Stomach (tissue), 9 donors: ENCODE results near the gene VSNL1. TPM values are rescaled to one million over a fixed set of nuclear protein-coding genes. Genes with fewer than 3 reads are reported as not detected.

Source experiments
- DNase-seq, 2 donors: peaks; one replicate each; pipeline versions ENCODE4 v3.0.0 to v3.0.0-alpha.2; 2013 to 2019
- H3K27ac ChIP-seq, 5 donors: fragments of 200-600 bp in 4 of 5; sonication (generic) in 4 of 5; one replicate each; pipeline ENCODE4 v1.5.1; 2013 to 2019; ENCODE audit warnings: mild to moderate bottlenecking in 1 of 5, moderate library complexity in 1 of 5
- H3K27me3 ChIP-seq, 3 donors: fragments of 200-600 bp; sonication (generic); one replicate each; pipeline ENCODE4 v1.5.1; 2017 to 2019; ENCODE audit warnings: mixed run types in 1 of 3
- H3K36me3 ChIP-seq, 4 donors: fragments of 200-600 bp; sonication (generic); 1 replicate in 3 of 4; 2 replicates in 1 of 4; pipeline ENCODE4 v1.5.1; 2016 to 2019
- H3K4me1 ChIP-seq, 4 donors: fragments of 200-600 bp; sonication (generic); one replicate each; pipeline ENCODE4 v1.5.1; 2016 to 2019
- H3K4me3 ChIP-seq, 4 donors: fragments of 200-600 bp; sonication (generic) in 3 of 4; one replicate each; pipeline ENCODE4 v1.5.1; 2016 to 2019; ENCODE audit warnings: mild to moderate bottlenecking in 1 of 4
- H3K9me3 ChIP-seq, 4 donors: fragments of 200-600 bp; sonication (generic); one replicate each; pipeline ENCODE4 v1.5.1; 2016 to 2019
- EP300 ChIP-seq: sonication (generic); formaldehyde crosslinking; IDR thresholded peaks from one replicate; pipeline ENCODE4 v1.6.1; 2017; ENCODE audit warnings: antibody characterized with exemption
- POLR2A ChIP-seq, 4 donors: fragments of 450-650 bp; IDR thresholded peaks; one replicate each; pipeline ENCODE4 v1.6.1; 2016; ENCODE audit warnings: antibody characterized with exemption in 4 of 4, control low read depth in 2 of 4, mild to moderate bottlenecking in 1 of 4, moderate library complexity in 1 of 4
- POLR2AphosphoS5 ChIP-seq, 3 donors: sonication (generic); formaldehyde crosslinking; IDR thresholded peaks; one replicate each; pipeline ENCODE4 v1.6.1; 2016; ENCODE audit warnings: antibody characterized with exemption in 3 of 3
- WGBS, 5 donors: extraction: QIAGEN DNeasy Blood & Tissue Kit in 3 of 5; methylation state at CpG; one replicate each; pipeline versions ENCODE4 v1.1.5 to v1.1.7; 2013 to 2018; 5-methylcytosine and 5-hydroxymethylcytosine counted together
- intact Hi-C: fragments of 100-400 bp; cut with DNase I; formaldehyde crosslinking; loops from one replicate; pipeline ENCODE4 v1.15.1; 2023; ENCODE audit warnings: low total_unique reads
- polyA plus RNA-seq, 3 donors: library from polyadenylated mRNA; stranded (reverse); fragments of 200-250 nt; gene quantifications; one replicate each; pipeline ENCODE4 v1.2.3, GENCODE V29; 2013
- total RNA-seq, 5 donors: library from RNA; depleted of rRNA; stranded (reverse); fragments of >200 nt; gene quantifications; one replicate each; pipeline versions ENCODE4 v1.1.0 to v1.2.3, GENCODE V29; 2014 to 2016
- TF ChIP-seq, protein P1 (sequence below), 7 experiments: fragments of 450-650 bp in 4 of 7; fragments of 200-600 bp in 3 of 7; sonication (generic) in 3 of 7; IDR thresholded peaks; one replicate each; pipeline ENCODE4 v1.5.1; 2016 to 2019; ENCODE audit warnings: antibody characterized with exemption in 7 of 7, control low read depth in 2 of 7, mild to moderate bottlenecking in 1 of 7
- donor health status: healthy with polysubstance abuse.
- donor health status: Bipolar disorder and iron deficiency.
- donor health status: healthy.

The VSNL1 gene
- total and polyA plus RNA-seq, 8 donors = 0.44 to 21.9 (median 11.0) TPM; not detected in 4

DNA sequence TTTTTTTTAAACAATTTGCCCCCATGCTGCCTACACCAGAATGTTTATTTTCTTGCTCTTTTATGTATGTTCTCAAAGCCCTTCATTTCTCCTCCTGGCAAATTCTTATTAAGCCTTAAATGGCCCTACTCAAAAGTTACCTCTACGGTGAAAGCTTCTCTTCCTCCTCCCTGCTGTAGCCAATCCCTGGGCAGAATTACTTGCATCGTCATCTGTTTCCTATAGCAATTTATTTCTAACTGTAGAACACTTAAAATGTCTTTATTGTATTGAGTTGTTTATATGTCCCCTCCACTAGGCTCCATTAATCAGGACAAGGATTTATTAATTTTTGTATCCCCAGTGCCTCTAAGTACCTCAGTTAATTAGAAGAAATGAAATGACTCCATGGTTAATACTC lies 19.7 kb upstream of the VSNL1 start:
- intact Hi-C loops = no loop called here
- DNase-seq = no peak
- H3K27me3 ChIP-seq = peaks cover 0 to 9% (median 4%) of the 10 kb centered on the region in 3 donors
- no peak for TF ChIP-seq EP300
- TF ChIP-seq, protein P1, sequence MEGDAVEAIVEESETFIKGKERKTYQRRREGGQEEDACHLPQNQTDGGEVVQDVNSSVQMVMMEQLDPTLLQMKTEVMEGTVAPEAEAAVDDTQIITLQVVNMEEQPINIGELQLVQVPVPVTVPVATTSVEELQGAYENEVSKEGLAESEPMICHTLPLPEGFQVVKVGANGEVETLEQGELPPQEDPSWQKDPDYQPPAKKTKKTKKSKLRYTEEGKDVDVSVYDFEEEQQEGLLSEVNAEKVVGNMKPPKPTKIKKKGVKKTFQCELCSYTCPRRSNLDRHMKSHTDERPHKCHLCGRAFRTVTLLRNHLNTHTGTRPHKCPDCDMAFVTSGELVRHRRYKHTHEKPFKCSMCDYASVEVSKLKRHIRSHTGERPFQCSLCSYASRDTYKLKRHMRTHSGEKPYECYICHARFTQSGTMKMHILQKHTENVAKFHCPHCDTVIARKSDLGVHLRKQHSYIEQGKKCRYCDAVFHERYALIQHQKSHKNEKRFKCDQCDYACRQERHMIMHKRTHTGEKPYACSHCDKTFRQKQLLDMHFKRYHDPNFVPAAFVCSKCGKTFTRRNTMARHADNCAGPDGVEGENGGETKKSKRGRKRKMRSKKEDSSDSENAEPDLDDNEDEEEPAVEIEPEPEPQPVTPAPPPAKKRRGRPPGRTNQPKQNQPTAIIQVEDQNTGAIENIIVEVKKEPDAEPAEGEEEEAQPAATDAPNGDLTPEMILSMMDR (IDR thresholded peaks at IDR 0.05) = no peak
- no peak for TF ChIP-seq POLR2AphosphoS5 (IDR thresholded peaks at IDR 0.05)
- TF ChIP-seq POLR2A (IDR thresholded peaks at IDR 0.05) = no peak
- WGBS, 5 donors = 47 to 63% (median 59%) methylated on average over 2 of the region's 2 CpGs
- H3K36me3 ChIP-seq = no peaks in the 10 kb centered on the region
- peaks cover 5 to 20% (median 12%) of the 10 kb centered on the region in 4 donors for H3K4me1 ChIP-seq
- no peak overlapping the region for H3K27ac ChIP-seq
- no peak overlapping the region for H3K4me3 ChIP-seq
- no peaks in the 10 kb centered on the region for H3K9me3 ChIP-seq

DNA sequence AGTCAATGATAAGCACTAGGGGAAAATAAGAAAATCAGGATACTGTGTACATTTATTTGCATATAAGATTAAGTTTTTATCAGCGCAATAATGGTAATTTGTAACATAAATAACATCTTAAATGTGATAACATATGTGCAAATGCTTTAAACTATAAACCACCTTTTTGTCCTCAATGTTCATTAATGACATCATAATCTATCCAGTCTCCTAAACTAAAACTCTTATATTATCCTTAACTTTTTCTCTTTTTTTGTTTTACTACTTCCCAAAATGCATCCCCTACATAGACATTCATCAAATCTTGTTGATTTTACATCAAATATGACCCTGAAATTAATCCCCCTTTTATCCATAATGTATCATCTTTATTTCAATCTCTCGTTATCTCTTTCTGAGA lies 18.9 kb upstream of the VSNL1 start:
- 83 to 87% (median 86%) methylated on average over 2 of the region's 2 CpGs for WGBS, 5 donors
- no peaks in the 10 kb centered on the region for H3K9me3 ChIP-seq
- no peak for TF ChIP-seq POLR2AphosphoS5 (IDR thresholded peaks at IDR 0.05)
- intact Hi-C loops = no loop called here
- H3K4me3 ChIP-seq = no peak overlapping the region
- peaks cover 5 to 20% (median 12%) of the 10 kb centered on the region in 4 donors for H3K4me1 ChIP-seq
- H3K27ac ChIP-seq = no peak overlapping the region
- DNase-seq = no peak
- H3K27me3 ChIP-seq = peaks cover 0 to 9% (median 4%) of the 10 kb centered on the region in 3 donors
- no peaks in the 10 kb centered on the region for H3K36me3 ChIP-seq

DNA sequence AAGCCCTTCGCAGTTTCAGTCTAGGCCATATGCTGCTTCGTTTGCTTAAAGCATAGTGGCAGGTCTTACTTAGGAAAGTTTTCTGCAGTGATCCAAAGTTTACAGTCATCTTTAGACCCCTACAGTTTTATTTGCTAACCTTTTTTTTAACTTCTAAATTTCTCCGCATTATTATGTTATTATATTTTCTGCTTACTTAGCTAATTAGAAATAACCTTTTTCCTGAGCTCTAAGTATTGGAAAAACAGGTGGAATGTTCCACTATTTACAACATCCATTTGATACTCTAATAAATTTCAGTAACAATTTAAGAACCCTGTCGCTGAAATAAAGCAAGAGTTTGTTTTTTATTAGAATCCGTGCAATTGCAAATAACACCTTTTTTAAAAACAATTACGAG lies 18.2 kb upstream of the VSNL1 start:
- TF ChIP-seq POLR2A (IDR thresholded peaks at IDR 0.05) = no peak
- TF ChIP-seq, protein P1 (IDR thresholded peaks at IDR 0.05) = no peak
- TF ChIP-seq EP300 = no peak
- no peak for TF ChIP-seq POLR2AphosphoS5 (IDR thresholded peaks at IDR 0.05)
- H3K4me3 ChIP-seq = no peak overlapping the region
- H3K36me3 ChIP-seq = no peaks in the 10 kb centered on the region
- H3K27me3 ChIP-seq = peaks cover 0 to 9% (median 4%) of the 10 kb centered on the region in 3 donors
- H3K9me3 ChIP-seq = no peaks in the 10 kb centered on the region
- H3K27ac ChIP-seq = no peak overlapping the region
- 78 to 86% (median 86%) methylated on average over 6 of the region's 6 CpGs for WGBS, 5 donors
- no peak for DNase-seq
- intact Hi-C loops = no loop called here
- peaks cover 5 to 20% (median 12%) of the 10 kb centered on the region in 4 donors for H3K4me1 ChIP-seq

DNA sequence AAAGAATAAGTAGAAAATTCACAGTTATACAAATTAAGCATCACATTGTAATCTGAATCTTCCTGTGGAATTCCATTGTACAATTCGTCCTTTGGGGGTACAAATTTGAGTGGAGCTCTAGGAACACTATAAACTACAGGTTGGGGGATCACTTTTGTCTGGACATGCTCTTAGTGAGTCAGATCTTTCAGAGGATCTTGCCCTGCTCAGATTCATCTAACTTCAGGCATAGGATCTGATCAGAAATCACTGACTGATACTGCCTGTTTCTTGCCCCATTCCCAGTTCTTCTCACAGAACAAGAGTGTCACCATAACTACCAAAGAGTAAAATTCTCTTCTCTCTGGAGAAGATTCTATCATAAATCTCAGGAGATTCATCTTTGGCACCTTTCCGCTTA lies 10.7 kb upstream of the VSNL1 start:
- Histone ChIP-seq H3K27me3 (no peaks in the 10 kb centered on the region), H3K4me1 (no peaks in the 10 kb centered on the region), H3K4me3 (no peak overlapping the region), H3K27ac (no peak overlapping the region), H3K9me3 (no peaks in the 10 kb centered on the region), H3K36me3 (no peaks in the 10 kb centered on the region)
- WGBS, 5 donors = 66 to 81% (median 76%) methylated on average over 2 of the region's 2 CpGs
- intact Hi-C loops = no loop called here
- no peak for DNase-seq
- no peak for TF ChIP-seq EP300
- no peak for TF ChIP-seq POLR2A (IDR thresholded peaks at IDR 0.05)
- TF ChIP-seq, protein P1 (IDR thresholded peaks at IDR 0.05) = no peak
- no peak for TF ChIP-seq POLR2AphosphoS5 (IDR thresholded peaks at IDR 0.05)

DNA sequence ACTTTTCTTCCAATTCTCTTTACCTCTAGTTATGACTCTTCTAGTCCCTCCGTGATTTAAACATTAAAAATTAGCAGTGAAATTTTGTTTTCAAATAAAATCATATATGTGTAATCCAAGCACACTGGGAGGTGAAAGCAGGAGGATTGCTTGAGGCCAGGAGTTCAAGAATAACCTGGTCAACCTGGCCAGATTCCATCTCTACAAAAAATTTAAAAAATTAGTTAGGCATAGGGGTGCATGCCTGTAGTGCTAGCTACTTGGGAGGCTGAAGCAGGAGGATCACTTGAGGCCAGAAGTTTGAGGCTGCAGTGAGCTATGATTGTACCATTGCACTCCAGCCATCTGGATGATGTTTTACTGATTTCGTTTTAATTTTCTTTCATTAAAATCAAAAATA lies 7.0 kb upstream of the VSNL1 start:
- TF ChIP-seq POLR2AphosphoS5 (IDR thresholded peaks at IDR 0.05) = no peak
- TF ChIP-seq POLR2A (IDR thresholded peaks at IDR 0.05) = no peak
- peaks cover 0 to 10% (median 8%) of the 10 kb centered on the region in 4 donors for H3K4me1 ChIP-seq
- no peaks in the 10 kb centered on the region for H3K36me3 ChIP-seq
- H3K27me3 ChIP-seq = peaks cover 0 to 9% (median 5%) of the 10 kb centered on the region in 3 donors
- WGBS, 5 donors = 74 to 83% (median 79%) methylated on average over 2 of the region's 2 CpGs
- H3K9me3 ChIP-seq = no peaks in the 10 kb centered on the region
- no peak overlapping the region for H3K27ac ChIP-seq
- DNase-seq = no peak
- intact Hi-C loops = no loop called here
- no peak overlapping the region for H3K4me3 ChIP-seq
